Mesenchymal stem cell (in vitro differentiated cells and primary cell): Measurements from ENCODE around the gene SLC17A6.

ENCODE experiments used
- DNase-seq: peaks from one replicate; pipeline ENCODE4 v3.0.0-alpha.2; 2013
- H2AFZ ChIP-seq: one replicate; pipeline ENCODE4 v1.6.1; 2013; ENCODE audit warnings: low read depth, mild to moderate bottlenecking, control low read depth, inconsistent platforms, low read length, moderate library complexity
- H2AK5ac ChIP-seq: 2 replicates; pipeline ENCODE4 v1.6.1; 2013; ENCODE audit warnings: low read length, moderate library complexity, mild to moderate bottlenecking, inconsistent platforms; ENCODE audit not compliant: severe bottlenecking
- H2BK120ac ChIP-seq: one replicate; pipeline ENCODE4 v1.6.1; 2013; ENCODE audit warnings: low read depth, mild to moderate bottlenecking, inconsistent platforms, low read length, moderate library complexity
- H2BK12ac ChIP-seq, 2 experiments: one replicate each; pipeline ENCODE4 v1.6.1; 2013; ENCODE audit warnings: inconsistent platforms in 2 of 2, low read length in 2 of 2, mild to moderate bottlenecking in 2 of 2, moderate library complexity in 2 of 2, control low read depth in 1 of 2
- H2BK15ac ChIP-seq: one replicate; pipeline ENCODE4 v1.6.1; 2013; ENCODE audit warnings: mild to moderate bottlenecking, low read depth, inconsistent platforms; ENCODE audit not compliant: poor library complexity, severe bottlenecking
- H2BK5ac ChIP-seq: 2 replicates; pipeline ENCODE4 v1.6.1; 2013; ENCODE audit warnings: low read depth, mild to moderate bottlenecking, low read length, control low read depth, inconsistent platforms; ENCODE audit not compliant: poor library complexity, severe bottlenecking
- H3K14ac ChIP-seq, 2 experiments: one replicate each; pipeline ENCODE4 v1.6.1; 2013; ENCODE audit warnings: inconsistent platforms in 2 of 2, low read length in 2 of 2, control low read depth in 1 of 2, mild to moderate bottlenecking in 1 of 2, moderate library complexity in 1 of 2
- H3K18ac ChIP-seq, 2 experiments: one replicate each; pipeline ENCODE4 v1.6.1; 2013; ENCODE audit warnings: inconsistent platforms in 2 of 2, low read length in 2 of 2, control low read depth in 1 of 2, low read depth in 1 of 2, mild to moderate bottlenecking in 1 of 2
- H3K23ac ChIP-seq, 2 experiments: one replicate each; pipeline ENCODE4 v1.6.1; 2013; ENCODE audit warnings: inconsistent platforms in 2 of 2, low read length in 2 of 2, mild to moderate bottlenecking in 2 of 2, moderate library complexity in 2 of 2, control low read depth in 1 of 2
- H3K27ac ChIP-seq: 2 replicates; pipeline ENCODE4 v1.5.1; 2013; ENCODE audit warnings: mild to moderate bottlenecking, moderate library complexity, low read length, control low read depth, inconsistent platforms; ENCODE audit not compliant: poor library complexity, severe bottlenecking
- H3K27me3 ChIP-seq, 2 experiments: 2 replicates each; pipeline versions ENCODE4 v1.6.1 to v1.7.0; 2013; ENCODE audit warnings: low read length in 2 of 2, mild to moderate bottlenecking in 2 of 2, moderate library complexity in 2 of 2, control low read depth in 1 of 2, inconsistent platforms in 1 of 2; ENCODE audit not compliant: control insufficient read depth in 1 of 2, insufficient read depth in 1 of 2
- H3K36me3 ChIP-seq, 2 experiments: 2 replicates each; pipeline versions ENCODE4 v1.6.1 to v1.7.0; 2013; ENCODE audit warnings: low read length in 2 of 2, control low read depth in 1 of 2, inconsistent platforms in 1 of 2, low read depth in 1 of 2, mild to moderate bottlenecking in 1 of 2; ENCODE audit not compliant: insufficient read depth in 2 of 2, control insufficient read depth in 1 of 2
- H3K4ac ChIP-seq, 2 experiments: one replicate each; pipeline ENCODE4 v1.6.1; 2013; ENCODE audit warnings: inconsistent platforms in 2 of 2, low read length in 2 of 2, mild to moderate bottlenecking in 2 of 2, moderate library complexity in 2 of 2, control low read depth in 1 of 2, low read depth in 1 of 2
- H3K4me1 ChIP-seq: 2 replicates; pipeline ENCODE4 v1.6.1; 2013; ENCODE audit warnings: low read depth, low read length, control low read depth; ENCODE audit not compliant: control insufficient read depth, insufficient read depth
- H3K4me2 ChIP-seq: 2 replicates; pipeline ENCODE4 v1.6.1; 2013; ENCODE audit warnings: low read length, mild to moderate bottlenecking, inconsistent platforms; ENCODE audit not compliant: poor library complexity, severe bottlenecking
- H3K4me3 ChIP-seq, 2 experiments: 2 replicates each; pipeline versions ENCODE4 v1.5.1 to v1.7.0; 2013; ENCODE audit warnings: low read length in 2 of 2, mild to moderate bottlenecking in 2 of 2, control low read depth in 1 of 2, low read depth in 1 of 2; ENCODE audit not compliant: insufficient read depth in 1 of 2
- H3K79me1 ChIP-seq: replicated peaks from 2 replicates; pipeline ENCODE4 v1.6.1; 2013; ENCODE audit warnings: mild to moderate bottlenecking, control low read depth, low read length, inconsistent platforms; ENCODE audit not compliant: poor library complexity, severe bottlenecking
- H3K9ac ChIP-seq: 2 replicates; pipeline ENCODE4 v1.7.0; 2013; ENCODE audit warnings: mild to moderate bottlenecking, low read length, moderate library complexity
- H3K9me3 ChIP-seq: 2 replicates; pipeline ENCODE4 v1.7.0; 2013; ENCODE audit warnings: mild to moderate bottlenecking, low read length; ENCODE audit not compliant: control insufficient read depth
- H4K8ac ChIP-seq: one replicate; pipeline ENCODE4 v1.6.1; 2013; ENCODE audit warnings: inconsistent platforms, mild to moderate bottlenecking, low read length, moderate library complexity
- H4K91ac ChIP-seq: one replicate; pipeline ENCODE4 v1.6.1; 2013; ENCODE audit warnings: mild to moderate bottlenecking, low read length, inconsistent platforms
- WGBS: methylation state at CpG from one replicate; pipeline ENCODE4 v1.1.7; 2013; ENCODE audit warnings: mixed read lengths; 5-methylcytosine and 5-hydroxymethylcytosine counted together

The SLC17A6 gene

GRCh38 chr11:22389526-22390282 lies 51.5 kb downstream of the SLC17A6 start:
- no peaks in the 10 kb centered on the region for H3K79me1 ChIP-seq
- no peak overlapping the region for H3K4me2 ChIP-seq
- H3K4ac ChIP-seq = no peak overlapping the region
- no peak overlapping the region for H3K27ac ChIP-seq
- no peak overlapping the region for H3K23ac ChIP-seq
- no peak overlapping the region for H3K18ac ChIP-seq
- peaks cover 0 to 3% of the 10 kb centered on the region in 2 experiments for H3K27me3 ChIP-seq
- H3K14ac ChIP-seq = no peak overlapping the region
- no peak overlapping the region for H3K4me3 ChIP-seq
- no peaks in the 10 kb centered on the region for H3K9me3 ChIP-seq
- H3K36me3 ChIP-seq = no peaks in the 10 kb centered on the region
- WGBS = 87% methylated on average over 6 of the region's 6 CpGs
- H2AFZ ChIP-seq = no peak overlapping the region
- H2BK120ac ChIP-seq = no peak overlapping the region
- H3K4me1 ChIP-seq = no peaks in the 10 kb centered on the region
- no peak overlapping the region for H2AK5ac ChIP-seq
- no peak overlapping the region for H3K9ac ChIP-seq
- H2BK5ac ChIP-seq = no peak overlapping the region
- H4K91ac ChIP-seq = no peak overlapping the region
- H4K8ac ChIP-seq = no peak overlapping the region
- no peak overlapping the region for H2BK12ac ChIP-seq
- DNase-seq = no peak
- H2BK15ac ChIP-seq = no peak overlapping the region

GRCh38 chr11:22390283-22390655 lies 52.1 kb downstream of the SLC17A6 start:
- DNase-seq = no peak
- no peak overlapping the region for H3K4me2 ChIP-seq
- H3K18ac ChIP-seq = no peak overlapping the region
- no peak overlapping the region for H2BK120ac ChIP-seq
- WGBS = 58% methylated on average over 5 of the region's 5 CpGs
- H3K4me1 ChIP-seq = no peaks in the 10 kb centered on the region
- no peak overlapping the region for H3K14ac ChIP-seq
- H3K36me3 ChIP-seq = no peaks in the 10 kb centered on the region
- H3K4me3 ChIP-seq = no peak overlapping the region
- H3K4ac ChIP-seq = no peak overlapping the region
- H2BK5ac ChIP-seq = no peak overlapping the region
- no peak overlapping the region for H3K27ac ChIP-seq
- H3K79me1 ChIP-seq = no peaks in the 10 kb centered on the region
- no peak overlapping the region for H4K8ac ChIP-seq
- H3K9me3 ChIP-seq = no peaks in the 10 kb centered on the region
- H3K23ac ChIP-seq = no peak overlapping the region
- no peak overlapping the region for H2AK5ac ChIP-seq
- H3K9ac ChIP-seq = no peak overlapping the region
- no peak overlapping the region for H2AFZ ChIP-seq
- H2BK12ac ChIP-seq = no peak overlapping the region
- no peak overlapping the region for H2BK15ac ChIP-seq
- peaks cover 0 to 3% of the 10 kb centered on the region in 2 experiments for H3K27me3 ChIP-seq
- H4K91ac ChIP-seq = no peak overlapping the region

DNA sequence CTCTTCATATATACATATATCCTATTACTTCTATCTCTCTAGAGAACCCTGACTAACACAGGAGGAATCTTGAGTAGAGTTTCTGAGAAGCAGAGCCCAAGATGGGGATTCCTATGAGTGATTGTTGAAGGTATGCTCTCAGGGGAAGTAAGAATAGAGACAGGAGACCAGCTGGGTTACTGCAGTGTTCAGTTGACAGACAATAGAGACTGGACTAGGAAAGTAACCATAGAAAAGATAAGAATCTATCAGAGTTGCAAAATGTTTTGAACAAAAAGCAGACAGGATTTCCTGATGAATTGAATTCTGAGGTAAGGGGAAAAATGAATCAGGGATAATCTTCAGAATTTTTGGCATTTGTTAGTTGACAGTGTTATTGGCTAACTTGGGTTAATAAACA lies 54.4 kb downstream of the SLC17A6 start:
- Histone ChIP-seq H3K4ac (no peak overlapping the region), H3K27me3 (peaks cover 0 to 3% of the 10 kb centered on the region in 2 experiments), H3K27ac (no peak overlapping the region), H2BK12ac (no peak overlapping the region), H3K79me1 (no peaks in the 10 kb centered on the region), H4K91ac (no peak overlapping the region), H2BK5ac (no peak overlapping the region), H4K8ac (no peak overlapping the region), H3K4me1 (no peaks in the 10 kb centered on the region), H2AFZ (no peak overlapping the region), H2AK5ac (no peak overlapping the region), H3K14ac (no peak overlapping the region), H3K23ac (no peak overlapping the region), H3K4me2 (no peak overlapping the region), H3K18ac (no peak overlapping the region), H3K36me3 (no peaks in the 10 kb centered on the region), H3K9me3 (no peaks in the 10 kb centered on the region), H2BK15ac (no peak overlapping the region), H3K4me3 (no peak overlapping the region), H2BK120ac (no peak overlapping the region), H3K9ac (no peak overlapping the region)
- DNase-seq = no peak

DNA sequence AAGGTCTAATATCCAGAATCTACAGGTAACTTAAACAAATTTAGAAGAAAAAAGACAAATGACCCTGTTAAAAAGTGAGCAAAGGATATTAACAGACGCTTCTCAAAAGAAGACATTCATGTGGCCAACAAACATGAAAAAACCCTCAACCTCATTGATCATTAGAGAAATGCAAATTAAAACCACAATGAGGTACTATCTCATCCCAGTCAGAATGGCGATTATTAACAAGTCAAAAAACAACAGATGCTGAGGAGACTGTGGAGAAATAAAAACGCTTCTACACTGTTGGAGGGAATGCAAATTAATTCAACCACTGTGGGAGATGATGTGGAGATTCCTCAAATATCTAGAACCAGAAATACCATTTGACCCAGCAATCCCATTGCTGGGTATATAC lies 67.2 kb downstream of the SLC17A6 start:
- 80% methylated on average over 2 of the region's 3 CpGs for WGBS
- no peaks in the 10 kb centered on the region for H3K9me3 ChIP-seq

More for the DNA sequence above, 67.2 kb downstream of the SLC17A6 start:
- Histone ChIP-seq H3K9ac (no peak overlapping the region), H3K14ac (no peak overlapping the region), H3K36me3 (no peaks in the 10 kb centered on the region), H3K23ac (no peak overlapping the region), H3K27me3 (no peaks in the 10 kb centered on the region), H3K79me1 (no peaks in the 10 kb centered on the region), H3K4me3 (no peak overlapping the region), H2AFZ (no peak overlapping the region), H3K4ac (no peak overlapping the region), H4K91ac (no peak overlapping the region), H2BK5ac (no peak overlapping the region), H2BK15ac (no peak overlapping the region), H2BK120ac (no peak overlapping the region), H3K27ac (no peak overlapping the region), H4K8ac (no peak overlapping the region), H3K4me2 (no peak overlapping the region), H3K4me1 (no peaks in the 10 kb centered on the region), H2AK5ac (no peak overlapping the region), H2BK12ac (no peak overlapping the region), H3K18ac (no peak overlapping the region)
- DNase-seq = no peak
